Measurements from ENCODE around the gene CDK19.

CDK19 gene

GRCh38 chr6:110710115-110710514, 105.2 kb downstream of the CDK19 start:
- DNase-seq (ENCODE audit: low read depth, low spot score) = no peak
- no peak overlapping the region for H3K27ac ChIP-seq

DNA sequence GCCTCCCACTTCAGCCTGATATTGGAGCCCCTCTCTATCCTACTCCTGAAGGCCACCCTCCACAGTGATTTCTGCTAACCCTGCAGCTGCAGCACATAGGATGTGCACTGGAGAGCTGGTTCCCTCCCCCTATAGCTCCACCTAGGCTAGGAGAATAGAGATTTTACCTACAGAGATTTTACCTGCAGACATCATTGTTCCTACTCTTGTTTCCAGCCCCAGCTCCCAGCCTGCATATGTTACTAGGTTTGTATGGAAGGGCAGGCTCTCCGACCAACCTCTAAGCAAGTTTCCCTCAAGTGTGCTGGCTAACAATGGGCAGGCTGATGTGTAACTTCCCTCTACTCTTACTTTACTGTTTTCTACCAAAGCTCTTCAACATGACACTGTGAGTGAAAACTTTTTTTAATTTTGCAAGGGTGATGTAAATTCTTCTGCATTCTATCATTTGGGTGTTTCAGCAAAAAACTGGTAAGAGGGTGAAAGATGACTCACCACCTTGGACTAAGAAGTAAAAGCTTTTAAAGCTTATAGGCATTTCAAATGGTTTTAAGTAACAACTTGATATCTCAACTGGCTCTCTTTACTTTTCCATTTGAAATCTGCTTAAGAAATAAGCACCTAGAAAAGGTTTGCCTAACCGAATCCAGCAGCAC, 106.8 kb downstream of the CDK19 start:
- DNase-seq (ENCODE audit: low read depth, low spot score) = no peak
- H3K27ac ChIP-seq = no peak overlapping the region

- no peak for DNase-seq (ENCODE audit: low read depth, low spot score)
- no peak overlapping the region for H3K27ac ChIP-seq
Observed at GRCh38 chr6:110705543-110705942, 109.7 kb downstream of the CDK19 start.

GRCh38 chr6:110703906-110704594, 111.2 kb downstream of the CDK19 start:
- no peak overlapping the region for H3K27ac ChIP-seq
- no peak for DNase-seq (ENCODE audit: low read depth, low spot score)

DNA sequence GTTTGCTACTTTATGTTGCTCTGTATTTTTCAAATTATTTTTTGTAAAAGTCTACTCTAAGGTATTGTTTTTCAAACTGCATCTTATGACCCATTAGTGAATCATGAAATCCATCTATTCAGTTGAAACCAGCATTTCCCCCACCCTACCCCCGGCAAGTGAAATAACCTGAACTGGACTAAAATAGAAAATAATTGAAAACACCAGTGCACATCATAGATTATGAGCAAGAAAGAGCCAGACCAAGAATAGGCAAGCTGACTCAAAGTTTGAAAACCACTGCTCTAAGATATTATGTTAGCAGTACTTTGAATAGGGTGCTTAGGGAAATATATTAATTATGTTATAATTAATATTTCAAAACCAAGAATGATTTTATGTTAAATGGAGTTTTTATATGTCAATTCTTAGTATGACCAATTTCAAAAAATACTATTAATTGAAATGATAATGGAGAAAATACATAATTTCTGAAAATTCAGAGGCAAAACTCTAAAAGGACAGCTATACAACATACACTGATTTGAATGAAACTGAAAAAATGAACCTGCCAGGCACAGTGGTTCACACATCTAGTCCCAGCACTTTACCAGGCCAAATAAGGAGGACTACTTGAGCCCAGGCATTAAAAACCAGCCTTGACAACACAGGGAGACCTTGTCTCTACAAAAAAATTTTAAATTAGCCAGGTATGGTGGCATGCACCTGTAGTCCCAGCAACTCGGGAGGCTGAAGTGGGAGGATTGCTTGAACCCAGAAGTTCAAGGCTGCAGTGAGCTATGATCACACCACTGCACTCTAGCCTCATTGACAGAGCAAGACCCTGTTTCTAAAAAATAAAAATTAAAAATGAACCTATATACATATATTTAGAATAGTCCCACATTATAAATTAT, 112.0 kb downstream of the CDK19 start:
- H3K27ac ChIP-seq = no peak overlapping the region
- DNase-seq (ENCODE audit: low read depth, low spot score) = no peak

- no peak for DNase-seq (ENCODE audit: low read depth, low spot score)
- no peak overlapping the region for H3K27ac ChIP-seq
Observed at GRCh38 chr6:110699780-110700179, 115.5 kb downstream of the CDK19 start.

- no peak overlapping the region for H3K27ac ChIP-seq
- DNase-seq (ENCODE audit: low read depth, low spot score) = no peak
Observed at GRCh38 chr6:110693994-110694393, 121.3 kb downstream of the CDK19 start.

- DNase-seq (ENCODE audit: low read depth, low spot score) = no peak
- H3K27ac ChIP-seq = no peak overlapping the region
Observed at GRCh38 chr6:110693296-110693695, 122.0 kb downstream of the CDK19 start.

- no peak overlapping the region for H3K27ac ChIP-seq
- DNase-seq (ENCODE audit: low read depth, low spot score) = no peak
Observed at GRCh38 chr6:110690916-110691315, 124.4 kb downstream of the CDK19 start.

- no peak overlapping the region for H3K27ac ChIP-seq
- no peak for DNase-seq (ENCODE audit: low read depth, low spot score)
Observed at GRCh38 chr6:110690106-110690654, 125.1 kb downstream of the CDK19 start.

GRCh38 chr6:110689275-110689935, 125.9 kb downstream of the CDK19 start:
- H3K27ac ChIP-seq = no peak overlapping the region
- no peak for DNase-seq (ENCODE audit: low read depth, low spot score)

DNA sequence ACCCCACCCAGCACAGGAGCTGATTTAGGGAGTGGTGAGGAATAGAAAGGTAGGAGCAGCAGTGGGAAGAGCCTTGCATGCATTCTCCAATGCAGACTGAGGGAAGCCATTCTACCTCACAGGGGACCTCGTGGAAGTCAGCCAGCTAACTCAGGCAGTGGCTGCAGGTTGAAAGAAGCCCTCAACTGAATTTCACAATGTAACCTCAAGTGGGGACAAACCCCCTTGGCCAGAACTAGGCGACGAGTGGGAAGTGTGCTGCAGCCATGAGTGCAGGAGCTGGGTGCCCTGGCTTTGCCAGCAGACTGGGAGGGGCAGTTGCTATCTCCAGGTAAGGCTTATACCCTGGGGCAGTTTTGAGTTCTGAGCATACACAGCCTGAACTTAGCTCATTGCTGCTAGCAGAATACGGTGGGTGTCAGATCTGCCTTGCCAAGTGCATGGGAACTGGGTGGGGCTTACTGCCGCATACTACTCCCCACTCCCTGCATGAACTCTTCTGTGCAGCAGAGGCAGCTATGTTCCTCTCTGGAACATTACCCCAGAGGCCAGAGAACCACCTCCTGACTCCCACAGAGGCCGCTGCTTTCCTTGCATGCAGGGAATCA, 126.5 kb downstream of the CDK19 start:
- DNase-seq (ENCODE audit: low read depth, low spot score) = no peak
- no peak overlapping the region for H3K27ac ChIP-seq

DNA sequence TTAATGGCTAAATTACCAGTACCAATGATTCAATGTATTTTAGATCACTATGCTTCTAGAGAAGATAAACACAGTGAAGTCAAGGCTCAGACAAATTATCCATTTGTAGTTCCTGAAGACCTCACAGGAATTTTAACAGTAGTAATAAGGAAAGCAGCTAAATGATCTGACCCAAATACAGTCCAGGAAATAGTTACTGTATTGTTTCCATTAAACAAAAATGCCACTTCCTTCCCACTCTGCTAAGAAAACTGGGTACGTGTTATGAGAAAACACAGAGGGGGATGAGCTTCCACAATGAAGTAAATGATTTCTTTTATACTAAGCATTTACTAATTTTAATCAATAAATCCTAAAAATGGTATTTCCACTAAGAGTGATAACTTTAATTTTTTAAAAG, 127.9 kb downstream of the CDK19 start:
- DNase-seq (ENCODE audit: low read depth, low spot score) = no peak
- no peak overlapping the region for H3K27ac ChIP-seq

GRCh38 chr6:110683241-110683640, 132.0 kb downstream of the CDK19 start:
- DNase-seq (ENCODE audit: low read depth, low spot score) = no peak
- no peak overlapping the region for H3K27ac ChIP-seq

GRCh38 chr6:110682460-110682853, 132.8 kb downstream of the CDK19 start:
- H3K27ac ChIP-seq = no peak overlapping the region
- DNase-seq (ENCODE audit: low read depth, low spot score) = peak; percentile 40

DNA sequence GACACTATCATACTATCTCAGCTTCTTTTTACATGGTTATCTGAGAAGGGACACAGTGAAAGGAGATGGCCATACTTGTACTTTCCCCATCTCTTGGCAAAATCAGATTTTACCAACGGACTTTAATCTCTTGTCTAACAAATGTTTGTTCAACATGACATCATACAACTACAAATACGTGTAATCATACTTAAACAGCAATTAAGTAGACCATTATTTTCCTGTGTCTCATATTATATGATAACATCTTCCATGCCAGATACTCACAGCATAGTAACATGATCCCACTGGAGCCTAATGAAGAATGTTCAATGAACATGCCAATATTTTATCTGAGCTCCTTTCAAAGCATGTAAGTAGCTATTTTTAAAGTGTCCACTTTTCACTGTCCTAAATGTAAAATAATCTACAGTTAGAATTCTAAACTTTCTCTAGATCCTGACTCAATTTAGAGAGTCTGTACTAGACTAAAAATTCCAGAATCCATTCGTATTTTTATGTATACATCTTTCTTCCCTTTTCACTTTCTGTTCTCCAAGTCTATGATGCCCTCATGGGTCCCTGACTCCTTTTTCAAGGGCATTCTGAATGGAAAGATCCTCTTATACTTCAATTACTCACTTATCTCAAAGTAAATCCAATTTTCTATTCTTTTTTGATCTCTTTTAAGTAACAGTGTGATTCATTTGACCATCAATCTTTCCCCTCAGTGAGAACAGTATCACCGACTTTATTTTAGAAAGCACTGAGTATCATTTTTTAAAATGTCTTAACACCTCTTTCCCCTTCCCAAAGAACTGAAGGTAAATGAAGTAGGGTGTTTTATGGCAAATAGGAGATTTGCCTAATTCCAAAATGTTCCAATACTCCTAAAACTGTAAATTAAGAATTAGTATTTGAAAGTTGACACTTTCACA, 133.5 kb downstream of the CDK19 start:
- H3K27ac ChIP-seq = no peak overlapping the region
- no peak for DNase-seq (ENCODE audit: low read depth, low spot score)

- DNase-seq (ENCODE audit: low read depth, low spot score) = no peak
Observed at GRCh38 chr6:110676396-110676795, 138.9 kb downstream of the CDK19 start.

GRCh38 chr6:110674096-110674495, 141.2 kb downstream of the CDK19 start:
- no peak for DNase-seq (ENCODE audit: low read depth, low spot score)
- H3K27ac ChIP-seq = no peak overlapping the region

More at GRCh38 chr6:110676396-110676795, 138.9 kb downstream of the CDK19 start:
- H3K27ac ChIP-seq = no peak overlapping the region

GRCh38 chr6:110672122-110672521, 143.1 kb downstream of the CDK19 start:
- no peak overlapping the region for H3K27ac ChIP-seq
- no peak for DNase-seq (ENCODE audit: low read depth, low spot score)
